Activated CD4-positive, alpha-beta T cell treated with anti-CD3 and anti-CD28 coated beads, Interleukin-2, amount 50 U/mL, for 4 hours (primary cell): Measurements from ENCODE around the gene MS4A3.
"Not testable (repeated sequence)": the region's sequence is repeated elsewhere in the genome, so short reads cannot be mapped to it uniquely, and the experiment has no call there.

Experiments
- DNase-seq, 2 experiments: peaks; one replicate each; pipeline ENCODE4 v3.0.0-alpha.2; 2020

The MS4A3 gene

GRCh38 chr11:60095477-60096120 lies 39.1 kb downstream of the MS4A3 start:
- DNase-seq = no peak

GRCh38 chr11:60097189-60097588 lies 40.7 kb downstream of the MS4A3 start:
- no peak for DNase-seq

- no peak for DNase-seq
Observed at GRCh38 chr11:60098508-60098907, 42.0 kb downstream of the MS4A3 start.

GRCh38 chr11:60100516-60100915 lies 44.1 kb downstream of the MS4A3 start:
- no peak for DNase-seq

GRCh38 chr11:60101368-60101767 lies 44.9 kb downstream of the MS4A3 start:
- not testable (repeated sequence) for DNase-seq

- not testable (repeated sequence) for DNase-seq
Observed at GRCh38 chr11:60104471-60105115, 48.1 kb downstream of the MS4A3 start.

- not testable (repeated sequence) for DNase-seq
Observed at GRCh38 chr11:60108631-60109030, 52.2 kb downstream of the MS4A3 start.

GRCh38 chr11:60111793-60112192 lies 55.3 kb downstream of the MS4A3 start:
- no peak for DNase-seq

GRCh38 chr11:60116996-60117790 lies 60.7 kb downstream of the MS4A3 start:
- DNase-seq = no peak

- no peak for DNase-seq
Observed at GRCh38 chr11:60118338-60118737, 61.9 kb downstream of the MS4A3 start.

GRCh38 chr11:60119710-60120109 lies 63.2 kb downstream of the MS4A3 start:
- no peak for DNase-seq
